HG03457 (cell line): ENCODE results near the gene SND1.

Experiments used
- ATAC-seq: cut with Tn5 transposase; IDR thresholded peaks from one replicate; pipeline ENCODE4 v1.9.1; 2021; ENCODE audit warnings: moderate number of reproducible peaks; ENCODE audit not compliant: unreplicated experiment

SND1 gene

GRCh38 chr7:127764681-127765080 is 112.7 kb downstream of the SND1 start:
- ATAC-seq, result no peak

GRCh38 chr7:127765150-127765549 is 113.2 kb downstream of the SND1 start:
- ATAC-seq, result no peak

GRCh38 chr7:127766831-127767459 is 115.0 kb downstream of the SND1 start:
- ATAC-seq, result no peak

- no peak for ATAC-seq
Observed at GRCh38 chr7:127768241-127768640, 116.2 kb downstream of the SND1 start.

GRCh38 chr7:127769137-127769536 is 117.1 kb downstream of the SND1 start:
- ATAC-seq, result no peak

- no peak for ATAC-seq
Observed at GRCh38 chr7:127769696-127770400, 117.9 kb downstream of the SND1 start.

- ATAC-seq, result no peak
Observed at GRCh38 chr7:127770885-127771284, 118.9 kb downstream of the SND1 start.

GRCh38 chr7:127771707-127772106 is 119.7 kb downstream of the SND1 start:
- ATAC-seq, result peak; percentile 55

- ATAC-seq, result no peak
Observed at GRCh38 chr7:127776776-127777386, 124.9 kb downstream of the SND1 start.

- no peak for ATAC-seq
Observed at GRCh38 chr7:127780489-127780888, 128.5 kb downstream of the SND1 start.

GRCh38 chr7:127781081-127781480 is 129.1 kb downstream of the SND1 start:
- no peak for ATAC-seq

- no peak for ATAC-seq
Observed at GRCh38 chr7:127782075-127782474, 130.1 kb downstream of the SND1 start.

GRCh38 chr7:127782654-127783559 is 130.9 kb downstream of the SND1 start:
- peak; percentile 80 for ATAC-seq

GRCh38 chr7:127786184-127786583 is 134.2 kb downstream of the SND1 start:
- no peak for ATAC-seq

- no peak for ATAC-seq
Observed at GRCh38 chr7:127789031-127789430, 137.0 kb downstream of the SND1 start.

GRCh38 chr7:127791446-127792189 is 139.6 kb downstream of the SND1 start:
- no peak for ATAC-seq

GRCh38 chr7:127792528-127793342 is 140.7 kb downstream of the SND1 start:
- ATAC-seq, result no peak

- no peak for ATAC-seq
Observed at GRCh38 chr7:127793582-127793981, 141.6 kb downstream of the SND1 start.

- no peak for ATAC-seq
Observed at GRCh38 chr7:127794136-127794535, 142.1 kb downstream of the SND1 start.

GRCh38 chr7:127794551-127794950 is 142.6 kb downstream of the SND1 start:
- ATAC-seq, result no peak
